Amygdala (tissue), 56 donors: ENCODE data around the gene GRAP.

Experiments
- DNase-seq, 56 donors: peaks; one replicate each; lab custom pipeline; 2025; lab: John Stamatoyannopoulos, UW

The GRAP gene

DNA sequence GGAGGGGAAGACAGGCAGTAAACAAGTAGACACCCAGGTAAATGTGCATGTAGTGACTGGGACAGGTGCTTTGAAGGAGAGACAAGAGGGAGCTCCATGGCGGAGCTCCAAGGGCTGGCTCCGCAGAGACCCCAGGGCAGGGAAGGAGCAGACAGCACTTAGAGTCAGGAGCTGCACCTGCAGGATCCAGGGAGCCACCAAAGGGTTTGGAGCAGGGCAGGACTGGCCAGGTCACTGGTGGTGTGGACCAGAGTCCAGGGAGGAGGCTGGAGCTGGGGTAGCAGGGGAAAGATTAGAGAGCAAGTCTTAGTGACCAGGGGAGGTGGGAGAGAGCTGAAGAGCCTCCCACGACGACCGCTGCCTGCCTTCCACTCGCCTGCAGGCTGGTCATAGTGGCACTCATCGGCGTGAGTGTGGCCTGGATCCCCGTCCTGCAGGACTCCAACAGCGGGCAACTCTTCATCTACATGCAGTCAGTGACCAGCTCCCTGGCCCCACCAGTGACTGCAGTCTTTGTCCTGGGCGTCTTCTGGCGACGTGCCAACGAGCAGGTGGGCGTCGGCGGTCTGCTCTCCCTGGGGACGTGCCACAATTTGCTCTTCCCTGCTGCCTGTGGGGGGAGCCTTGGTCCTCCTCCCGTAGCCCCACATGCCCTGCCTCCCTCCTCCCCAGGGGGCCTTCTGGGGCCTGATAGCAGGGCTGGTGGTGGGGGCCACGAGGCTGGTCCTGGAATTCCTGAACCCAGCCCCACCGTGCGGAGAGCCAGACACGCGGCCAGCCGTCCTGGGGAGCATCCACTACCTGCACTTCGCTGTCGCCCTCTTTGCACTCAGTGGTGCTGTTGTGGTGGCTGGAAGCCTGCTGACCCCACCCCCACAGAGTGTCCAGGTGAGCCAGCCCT is 27.5 kb downstream of the GRAP start:
- DNase-seq, result peak in 2 of 56 donors; percentile 23 to 26

DNA sequence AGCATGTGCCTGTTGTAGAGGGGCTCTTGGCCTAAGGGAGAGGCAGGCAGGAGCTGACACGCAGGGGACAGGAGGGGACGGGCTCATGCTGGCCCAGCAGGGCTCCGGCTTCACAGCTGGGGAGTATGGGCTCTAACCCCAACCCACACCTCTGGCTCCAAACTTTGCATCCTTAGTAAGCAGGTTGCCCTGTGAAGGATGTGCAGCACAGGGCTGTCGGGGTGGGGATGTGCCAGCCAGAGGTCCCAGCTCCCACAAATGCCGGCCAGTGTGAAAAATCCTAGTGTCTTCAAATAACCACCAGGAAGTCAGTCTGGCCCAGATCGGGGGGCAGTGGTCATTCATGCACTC is 28.2 kb downstream of the GRAP start:
- DNase-seq, result no peak

DNA sequence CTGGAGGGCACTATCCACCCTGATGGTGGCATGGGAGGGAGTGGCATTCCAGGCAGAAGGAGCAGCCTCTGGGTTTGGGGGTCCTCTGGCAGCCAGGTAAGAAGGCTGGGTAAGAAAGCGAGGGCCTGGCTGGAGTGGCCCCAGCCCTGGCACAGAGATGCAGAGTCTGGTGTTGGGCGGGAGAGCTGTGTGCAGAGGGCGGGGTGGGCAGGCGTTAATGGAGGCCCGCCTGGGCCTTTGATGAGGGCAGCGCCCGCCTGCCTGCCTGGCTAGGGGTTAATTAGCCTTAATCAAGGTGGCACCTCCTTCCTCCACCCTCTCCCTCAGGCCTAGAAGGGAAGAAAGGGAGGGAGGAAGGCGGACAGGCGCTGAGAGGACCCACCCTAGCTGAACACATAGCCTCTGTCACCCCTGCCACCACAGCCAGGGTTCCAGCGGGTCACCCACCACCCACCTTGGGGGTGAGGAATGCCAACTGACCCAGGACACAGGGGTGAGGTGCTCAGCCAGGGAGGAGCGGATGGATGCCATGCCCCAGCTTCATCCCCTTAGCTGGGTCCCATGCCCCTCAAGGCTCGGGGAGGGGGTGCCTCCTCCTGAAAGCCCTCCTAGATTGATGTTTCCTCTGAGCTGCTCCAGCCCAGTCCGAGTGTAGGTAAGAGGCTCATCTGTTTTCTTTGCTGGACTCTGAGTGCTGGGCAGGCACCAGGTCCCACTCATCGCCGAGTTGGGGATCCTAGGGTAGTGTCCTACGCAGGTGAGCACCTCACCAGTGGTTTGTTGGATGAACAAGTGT is 28.8 kb downstream of the GRAP start:
- DNase-seq, result no peak

DNA sequence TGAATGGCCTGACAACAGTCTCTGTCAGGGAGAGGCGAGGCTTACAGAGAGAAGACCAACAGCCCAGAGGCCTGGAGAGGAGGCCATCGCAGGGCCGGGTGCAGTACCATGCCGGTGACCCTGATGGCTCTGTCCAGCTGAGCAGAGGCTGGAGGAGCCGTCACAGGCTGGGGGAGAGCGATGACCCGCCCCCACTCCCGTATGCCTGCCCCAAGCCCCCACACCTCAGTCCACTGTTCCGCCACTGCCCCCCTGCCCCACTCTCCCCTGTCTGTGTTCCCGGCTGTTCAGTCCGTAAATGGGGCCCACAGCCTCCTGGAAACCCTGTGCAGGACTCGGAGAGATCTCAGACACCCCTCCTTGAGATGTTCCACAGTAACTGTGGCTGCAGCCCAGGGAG is 29.4 kb downstream of the GRAP start:
- no peak for DNase-seq

DNA sequence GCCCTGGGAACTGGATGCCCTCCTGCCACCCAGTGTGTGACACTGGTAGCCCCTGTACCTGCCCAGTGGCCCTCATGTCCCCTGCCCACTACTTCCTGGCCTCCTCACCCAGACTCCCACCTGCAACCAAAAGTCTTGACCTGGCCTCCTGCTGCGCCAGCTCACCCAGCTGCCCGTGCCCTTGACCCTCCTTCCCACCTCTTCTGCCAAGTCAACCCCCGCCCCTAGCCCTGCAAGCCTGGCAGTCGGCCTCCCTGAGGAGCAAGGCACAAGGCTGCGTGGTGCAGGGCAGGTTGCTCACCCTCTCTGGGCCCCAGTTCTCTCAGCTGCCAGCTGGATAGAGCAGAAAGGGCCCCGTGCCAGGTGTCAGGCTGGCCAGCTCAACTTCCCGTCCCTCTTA is 29.9 kb downstream of the GRAP start:
- DNase-seq, result no peak

DNA sequence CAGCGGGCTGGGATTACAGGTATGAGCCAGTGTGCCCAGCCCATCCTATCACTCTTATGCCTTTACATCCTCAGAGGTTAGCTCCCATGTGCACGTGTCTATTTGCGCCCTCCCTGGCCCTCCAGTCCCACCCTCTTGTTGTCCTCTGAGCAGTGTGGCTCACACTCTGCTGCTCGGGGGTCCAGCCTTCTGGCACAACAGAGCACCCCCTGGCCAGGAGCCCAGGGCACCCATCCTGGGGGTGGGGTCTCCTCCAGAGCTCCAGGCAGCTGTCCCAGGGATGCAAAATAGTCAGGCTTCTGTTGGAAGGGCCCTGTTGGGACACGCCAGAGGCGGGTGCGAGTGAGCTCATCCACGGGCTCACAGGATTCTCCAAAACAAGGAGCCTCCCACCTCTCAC is 30.5 kb downstream of the GRAP start:
- DNase-seq, result no peak

DNA sequence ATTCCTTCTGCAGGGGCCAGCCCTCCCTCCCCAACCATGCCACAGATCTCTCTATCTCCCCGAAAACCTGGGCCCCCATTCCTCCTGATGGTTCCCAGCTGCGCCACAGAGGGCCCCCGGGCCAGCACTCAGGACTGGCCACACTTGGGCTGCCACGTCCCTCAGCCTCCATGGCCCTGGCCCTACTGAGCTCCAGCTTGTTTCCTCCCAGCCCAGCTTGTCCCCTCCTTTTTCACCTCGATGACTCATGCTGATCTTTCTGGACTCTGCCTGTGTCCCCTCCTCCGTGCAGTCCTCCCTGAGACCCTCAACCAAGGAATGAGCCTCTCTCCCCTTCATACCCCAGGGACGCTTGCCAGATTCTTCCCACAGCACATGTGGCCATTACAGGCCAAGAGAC is 31.3 kb downstream of the GRAP start:
- no peak for DNase-seq

DNA sequence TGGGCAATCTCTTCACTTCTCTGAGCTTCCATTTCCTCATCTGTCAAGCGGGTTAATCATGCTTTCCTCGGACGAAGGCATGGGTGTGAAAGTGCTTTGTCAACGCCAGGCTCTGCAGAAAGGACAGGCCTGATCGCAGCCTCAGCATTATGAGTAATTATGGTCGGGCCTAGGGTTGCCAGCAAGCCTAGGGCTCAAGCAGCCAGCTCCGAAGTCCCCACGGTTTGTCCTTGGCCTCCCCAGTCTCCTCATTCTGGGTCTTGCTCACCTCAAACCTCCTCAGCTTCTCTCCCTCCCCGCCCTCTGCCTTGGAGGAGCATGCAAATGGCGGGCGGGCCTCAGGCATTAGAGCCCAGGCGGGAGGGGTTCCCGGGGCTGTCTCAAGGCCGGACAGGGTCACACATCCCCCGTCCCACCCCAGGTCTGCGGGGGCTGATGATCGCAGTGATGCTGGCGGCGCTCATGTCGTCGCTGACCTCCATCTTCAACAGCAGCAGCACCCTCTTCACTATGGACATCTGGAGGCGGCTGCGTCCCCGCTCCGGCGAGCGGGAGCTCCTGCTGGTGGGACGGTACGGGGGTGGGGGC is 32.0 kb downstream of the GRAP start:
- no peak for DNase-seq

DNA sequence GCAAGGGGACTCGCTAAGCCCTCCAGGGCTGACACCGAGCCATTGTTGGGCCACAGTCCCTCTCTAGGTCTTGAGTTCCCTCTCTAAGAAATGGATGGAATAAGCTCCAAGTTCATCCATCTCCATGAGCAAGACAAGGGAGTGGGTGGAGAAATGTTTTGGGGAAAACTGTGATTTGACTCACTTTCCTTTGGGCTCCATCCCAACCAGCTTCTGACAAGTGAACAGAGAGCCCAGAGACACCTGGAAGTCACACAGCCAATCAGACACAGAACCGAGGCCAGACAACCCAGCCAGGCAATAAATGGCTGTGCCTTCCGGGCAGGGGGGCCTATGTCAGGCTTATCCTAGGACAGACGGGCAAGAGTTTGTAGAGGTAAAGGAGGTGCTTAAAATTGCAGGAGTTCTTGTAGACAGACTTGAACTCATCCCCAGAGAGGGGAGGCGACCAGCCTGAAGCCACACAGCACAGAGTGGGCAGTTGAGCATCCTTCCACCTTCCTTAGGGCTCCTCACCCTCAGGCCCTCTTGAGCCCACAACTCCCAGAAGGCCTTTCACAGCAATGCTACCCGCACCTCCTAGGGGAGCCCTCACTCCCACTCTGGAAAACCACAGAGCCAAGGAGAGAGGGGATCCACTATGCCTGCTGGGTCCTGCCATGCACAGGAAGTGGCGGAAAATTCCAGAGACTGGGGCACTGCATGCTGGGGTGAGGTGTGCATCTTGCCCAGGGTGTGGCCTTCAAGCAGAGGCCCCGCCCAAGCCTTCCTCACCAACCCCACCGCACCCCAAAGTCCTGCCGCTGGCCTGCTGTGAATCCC is 32.7 kb downstream of the GRAP start:
- no peak for DNase-seq

DNA sequence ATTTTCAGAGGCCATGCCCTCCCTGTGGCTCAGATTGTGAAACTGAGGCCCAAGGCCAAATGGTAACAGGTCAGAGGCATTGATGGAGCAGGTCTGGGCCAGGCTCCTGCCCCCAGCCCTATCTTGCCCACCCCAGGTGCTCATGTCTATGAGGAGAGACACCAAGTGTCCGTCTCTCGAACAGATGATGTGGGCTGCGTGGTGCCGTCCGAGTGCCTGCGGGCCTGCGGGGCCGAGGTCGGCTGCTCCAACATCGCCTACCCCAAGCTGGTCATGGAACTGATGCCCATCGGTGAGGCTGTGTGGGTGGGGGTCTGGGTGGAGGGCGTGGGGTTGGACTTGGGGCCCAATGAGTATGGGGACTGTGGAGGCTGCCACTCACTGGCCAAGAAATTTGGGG is 33.5 kb downstream of the GRAP start:
- no peak for DNase-seq

DNA sequence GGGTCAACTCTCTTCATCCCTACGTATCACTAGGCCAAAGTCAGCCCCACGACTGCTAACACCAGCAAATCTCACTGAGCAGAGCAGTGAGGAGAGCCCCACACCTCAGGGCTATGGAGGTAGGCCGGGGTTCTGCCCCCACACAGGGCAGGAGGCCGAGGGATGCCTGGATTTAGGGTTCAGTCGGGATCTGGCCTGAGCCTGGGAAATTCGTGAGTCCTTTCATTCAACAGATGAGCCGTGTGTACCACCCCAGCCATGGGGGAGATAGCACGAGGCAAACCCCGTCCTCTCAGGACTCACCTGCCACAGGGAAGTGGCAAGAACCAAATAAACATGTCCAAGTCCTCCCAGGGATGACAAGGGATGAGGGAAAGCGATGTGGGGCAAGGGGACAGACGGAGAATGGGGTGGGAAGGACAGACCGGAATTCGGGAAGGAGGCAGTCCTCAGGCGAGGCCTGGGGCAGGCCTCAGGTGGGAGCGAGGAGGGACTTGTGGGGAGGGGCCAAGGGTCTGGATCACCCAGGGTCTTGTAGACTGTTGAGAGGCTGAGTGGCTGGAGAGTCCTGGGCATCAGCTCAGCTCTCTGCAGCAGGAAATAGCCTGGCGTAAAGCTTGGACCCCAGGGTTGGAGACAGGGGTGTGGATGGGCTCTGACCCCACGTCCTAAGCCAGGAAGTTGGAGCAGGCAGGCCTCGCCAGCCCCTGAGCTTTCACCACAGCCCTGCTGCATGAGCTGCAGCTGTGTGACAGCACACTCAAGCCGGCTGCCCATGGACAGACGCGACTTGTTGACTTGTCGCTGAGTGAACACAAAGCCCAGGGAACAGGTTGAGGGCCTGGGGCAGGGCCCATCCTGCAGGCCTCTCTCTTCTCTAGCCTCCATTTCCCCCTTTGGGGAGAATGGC is 34.3 kb downstream of the GRAP start:
- DNase-seq, result no peak

DNA sequence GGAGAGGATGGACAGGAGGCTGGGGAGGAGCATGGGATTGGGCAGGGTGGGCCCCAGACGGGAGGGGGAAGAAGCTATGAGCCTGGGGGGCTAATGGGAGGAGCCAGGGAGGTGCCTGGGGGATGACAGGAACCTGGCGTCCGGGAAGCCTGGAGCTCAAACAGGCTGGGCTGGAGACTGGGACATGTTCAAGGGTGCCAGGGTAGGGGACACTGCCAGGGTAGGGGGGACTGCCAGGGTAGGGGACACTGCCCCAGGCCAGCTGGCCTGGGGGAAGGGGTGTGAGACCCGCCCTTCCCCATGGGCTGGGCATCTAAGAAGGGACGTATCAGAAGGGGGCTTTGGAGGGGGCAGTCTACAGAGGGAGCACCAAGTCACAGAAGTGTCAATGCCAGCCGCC is 35.2 kb downstream of the GRAP start:
- DNase-seq, result no peak

DNA sequence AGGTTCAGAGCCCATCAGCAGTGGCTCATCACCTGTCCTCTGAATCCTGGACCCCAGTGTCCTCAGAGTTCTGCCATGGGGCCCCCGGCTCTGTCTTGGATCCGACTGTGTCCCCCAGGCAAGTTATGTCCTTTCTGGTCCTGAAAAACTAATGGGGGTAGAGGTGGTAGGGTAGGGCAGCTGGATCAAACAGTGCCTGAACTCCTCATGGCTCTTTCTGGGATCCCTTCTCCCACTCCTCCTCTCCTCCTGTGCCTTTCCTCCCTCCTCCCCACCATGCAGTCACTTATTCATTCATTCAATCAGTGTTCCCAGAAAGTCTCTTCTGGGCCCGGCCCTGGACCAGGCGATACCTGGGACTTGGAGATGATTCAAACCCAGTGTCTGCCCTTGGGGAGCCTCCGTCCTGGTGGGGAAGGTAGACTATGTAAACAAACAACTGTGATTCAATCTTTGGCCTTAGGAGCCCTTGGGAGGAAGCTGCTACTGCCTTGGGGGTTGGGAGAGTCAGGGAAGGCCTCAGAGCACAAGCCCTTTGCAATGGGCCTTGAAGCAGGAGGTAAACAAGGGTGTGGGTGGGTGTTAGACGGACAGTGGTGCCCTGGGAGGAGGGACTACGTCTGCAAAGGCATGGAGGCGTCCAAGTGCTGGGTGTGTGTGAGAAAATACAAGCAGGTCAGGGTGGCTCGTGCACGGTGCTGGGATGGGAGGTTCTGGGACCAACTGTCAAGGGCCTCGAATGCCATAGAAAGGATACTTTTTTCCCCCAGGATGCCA is 35.8 kb downstream of the GRAP start:
- DNase-seq, result no peak

DNA sequence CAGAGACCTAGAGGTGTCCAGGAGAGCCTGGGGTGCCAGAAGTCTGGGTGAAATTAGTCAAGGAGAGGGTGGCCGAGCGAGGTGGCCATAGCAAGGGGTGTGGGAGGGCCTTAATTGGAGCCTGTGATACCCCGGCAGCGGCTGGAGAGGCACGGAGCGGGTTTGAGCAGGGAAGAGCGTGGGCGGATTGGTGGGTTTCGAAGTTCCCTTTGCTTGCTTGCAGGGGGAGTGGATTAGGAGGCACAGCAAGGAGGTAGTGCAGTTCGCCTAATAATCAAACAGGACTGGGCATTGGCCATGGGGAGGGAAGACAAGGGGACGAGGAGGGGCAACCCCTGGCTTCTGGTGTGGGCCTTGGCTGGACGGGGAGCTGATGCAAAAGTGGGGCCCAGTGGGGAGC is 36.8 kb downstream of the GRAP start:
- DNase-seq, result no peak

DNA sequence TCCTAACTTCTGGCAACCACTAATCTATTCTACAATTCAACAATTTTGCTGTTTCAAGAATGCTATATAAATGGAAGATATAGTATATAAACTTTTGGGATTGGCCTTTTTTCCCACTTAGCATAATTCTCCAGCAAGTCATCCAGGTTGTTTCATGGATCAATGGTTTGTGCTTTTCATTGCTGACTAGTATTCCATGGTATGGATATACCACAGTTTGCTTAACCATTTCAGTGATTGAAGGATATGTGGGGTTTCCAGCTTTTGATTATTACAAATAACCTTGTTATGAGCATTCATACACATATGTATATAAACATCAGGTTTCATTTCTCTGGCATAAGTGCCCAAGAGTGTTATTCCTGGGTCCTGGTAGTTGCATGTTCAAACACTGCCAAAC is 40.1 kb downstream of the GRAP start:
- no peak for DNase-seq

DNA sequence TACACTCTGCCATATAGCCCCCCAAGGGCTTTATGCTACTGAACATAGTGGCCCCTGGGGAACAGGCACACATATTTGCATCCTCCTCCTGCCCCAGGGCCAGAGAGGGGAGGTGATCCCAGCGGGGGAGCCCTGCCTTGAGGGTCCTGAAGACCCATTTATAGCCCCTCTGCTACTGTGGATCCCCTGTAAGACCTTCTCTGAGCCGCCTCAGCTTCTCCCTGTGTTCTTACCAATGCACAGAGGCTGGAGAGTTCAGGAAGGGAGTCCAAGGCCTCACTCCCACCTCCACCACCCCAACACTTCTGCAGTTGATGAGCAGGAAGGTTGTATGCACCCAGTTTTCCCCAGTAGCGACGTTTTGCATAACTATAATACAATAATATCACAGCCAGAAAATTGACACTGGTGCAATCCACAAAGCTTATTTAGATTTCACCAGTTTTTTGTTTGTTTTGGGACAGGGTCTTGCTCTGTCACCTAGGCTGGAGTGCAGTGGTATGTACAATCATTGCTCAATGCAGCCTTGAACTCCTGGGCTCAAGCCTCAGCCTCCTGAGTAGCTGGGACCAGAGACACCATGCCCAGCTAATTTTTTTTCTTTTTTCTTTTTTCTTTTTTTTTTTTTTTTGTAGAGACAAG is 40.8 kb downstream of the GRAP start:
- no peak for DNase-seq

DNA sequence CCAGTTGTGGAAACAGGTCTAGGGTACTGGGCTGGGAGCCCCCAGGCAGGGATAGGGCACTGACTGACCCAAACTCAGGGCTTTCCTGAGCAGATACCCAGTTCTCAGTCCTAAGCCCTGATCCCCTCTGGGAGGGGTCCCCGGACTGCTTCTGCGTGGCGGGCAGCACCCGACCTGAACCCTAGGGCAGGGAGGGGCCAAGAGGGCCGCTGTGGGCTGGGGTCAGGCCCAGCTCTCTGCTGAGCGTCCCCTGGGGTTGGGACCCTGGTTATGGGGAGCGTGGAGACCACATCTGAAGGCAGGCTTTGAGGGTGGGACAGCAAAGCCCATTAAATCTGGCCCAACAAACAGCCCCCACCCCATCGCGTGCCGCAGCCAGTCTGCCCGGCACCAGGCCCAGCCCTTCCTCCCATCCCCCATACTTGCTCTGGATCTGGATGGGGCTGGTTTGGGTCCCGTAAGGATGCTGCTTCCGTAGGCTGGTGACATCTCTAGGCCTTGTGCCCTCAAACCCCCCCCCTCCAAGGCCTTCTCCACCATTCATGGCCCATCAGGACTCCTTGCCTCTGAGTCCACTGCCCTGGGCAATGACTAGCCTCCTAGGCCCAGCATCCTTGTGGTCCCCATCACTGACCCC is 41.5 kb downstream of the GRAP start:
- no peak for DNase-seq
